ENCODE data around the gene NET1.
A peak's percentile ranks its signal among the peaks of the same experiment; 100 is the strongest.
"Not testable (repeated sequence)": the region's sequence is repeated elsewhere in the genome, so short reads cannot be mapped to it uniquely, and the experiment has no call there.

Gene NET1

DNA sequence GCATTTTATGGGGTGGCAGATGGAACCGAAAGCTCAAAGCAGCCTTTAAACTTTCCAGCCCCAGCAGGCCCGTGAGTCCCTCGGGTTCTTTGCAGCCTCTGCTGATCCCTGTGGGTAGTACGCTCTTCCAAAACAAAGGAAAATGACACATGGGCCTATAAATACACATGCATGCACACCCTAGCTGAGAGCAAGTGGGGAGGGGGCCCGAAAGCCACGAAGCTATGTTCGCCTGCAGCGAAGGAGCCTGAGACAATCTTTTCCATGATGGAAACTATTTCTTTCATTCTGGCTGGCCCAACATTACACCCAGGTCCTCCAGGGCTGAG is 54.8 kb downstream of the NET1 start:
- H3K27ac ChIP-seq (ENCODE audit: low read depth, low read length) = no peak overlapping the region
- no peak overlapping the region; the same call in 1 of the 2 replicates for H3K9ac ChIP-seq (ENCODE audit: low read depth, low read length)
- peaks cover 21% of the 10 kb centered on the region for H3K4me1 ChIP-seq (ENCODE audit: insufficient read depth, low read length)
- H3K27me3 ChIP-seq (ENCODE audit: insufficient read depth, low read length) = no peaks in the 10 kb centered on the region
- peaks cover 16% of the 10 kb centered on the region for H3K9me3 ChIP-seq (ENCODE audit: insufficient read depth, low read depth, low read length)
- no peaks in the 10 kb centered on the region for H3K36me3 ChIP-seq (ENCODE audit: insufficient read depth, low read length)
- 73% methylated on average over 8 of the region's 8 CpGs for WGBS
- H3K4me3 ChIP-seq (ENCODE audit: low read length) = no peak overlapping the region

DNA sequence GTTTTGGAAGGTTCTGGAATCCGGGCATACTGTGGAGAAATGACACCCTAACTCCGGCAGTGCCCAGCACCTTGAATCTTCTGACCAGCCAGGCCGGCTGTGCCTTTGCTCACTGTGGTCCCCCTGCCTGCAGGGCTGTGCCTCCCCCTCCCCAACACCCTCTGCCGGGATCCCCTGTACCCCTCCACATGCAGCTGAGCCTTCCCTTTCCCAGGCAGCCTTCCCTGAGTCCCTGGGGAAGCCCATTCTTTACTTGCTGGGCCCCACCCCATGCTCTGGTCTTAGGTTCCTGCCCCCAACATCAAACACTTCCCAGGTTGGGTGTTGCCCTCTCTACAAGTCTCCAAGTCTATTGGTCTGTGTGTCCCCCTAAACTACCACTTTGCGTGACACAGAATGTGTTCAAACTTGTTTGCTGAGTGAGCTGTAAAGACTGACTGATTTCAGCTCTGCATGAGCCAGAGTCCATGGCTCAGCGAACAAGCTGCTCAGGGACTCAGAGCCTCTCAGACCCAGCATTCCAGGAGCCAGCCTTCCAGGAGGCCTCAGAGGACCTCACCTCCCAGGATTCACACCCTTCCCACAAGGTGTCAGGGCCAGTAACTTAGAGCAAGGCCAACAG is 55.4 kb downstream of the NET1 start:
- WGBS = 96% methylated on average over 6 of the region's 6 CpGs
- H3K4me1 ChIP-seq (ENCODE audit: insufficient read depth, low read length) = peaks cover 21% of the 10 kb centered on the region
- no peak overlapping the region for H3K4me3 ChIP-seq (ENCODE audit: low read length)
- no peaks in the 10 kb centered on the region for H3K27me3 ChIP-seq (ENCODE audit: insufficient read depth, low read length)
- H3K36me3 ChIP-seq (ENCODE audit: insufficient read depth, low read length) = no peaks in the 10 kb centered on the region
- H3K9me3 ChIP-seq (ENCODE audit: insufficient read depth, low read depth, low read length) = peaks cover 16% of the 10 kb centered on the region
- H3K9ac ChIP-seq (ENCODE audit: low read depth, low read length) = no peak overlapping the region
- no peak overlapping the region for H3K27ac ChIP-seq (ENCODE audit: low read depth, low read length)

DNA sequence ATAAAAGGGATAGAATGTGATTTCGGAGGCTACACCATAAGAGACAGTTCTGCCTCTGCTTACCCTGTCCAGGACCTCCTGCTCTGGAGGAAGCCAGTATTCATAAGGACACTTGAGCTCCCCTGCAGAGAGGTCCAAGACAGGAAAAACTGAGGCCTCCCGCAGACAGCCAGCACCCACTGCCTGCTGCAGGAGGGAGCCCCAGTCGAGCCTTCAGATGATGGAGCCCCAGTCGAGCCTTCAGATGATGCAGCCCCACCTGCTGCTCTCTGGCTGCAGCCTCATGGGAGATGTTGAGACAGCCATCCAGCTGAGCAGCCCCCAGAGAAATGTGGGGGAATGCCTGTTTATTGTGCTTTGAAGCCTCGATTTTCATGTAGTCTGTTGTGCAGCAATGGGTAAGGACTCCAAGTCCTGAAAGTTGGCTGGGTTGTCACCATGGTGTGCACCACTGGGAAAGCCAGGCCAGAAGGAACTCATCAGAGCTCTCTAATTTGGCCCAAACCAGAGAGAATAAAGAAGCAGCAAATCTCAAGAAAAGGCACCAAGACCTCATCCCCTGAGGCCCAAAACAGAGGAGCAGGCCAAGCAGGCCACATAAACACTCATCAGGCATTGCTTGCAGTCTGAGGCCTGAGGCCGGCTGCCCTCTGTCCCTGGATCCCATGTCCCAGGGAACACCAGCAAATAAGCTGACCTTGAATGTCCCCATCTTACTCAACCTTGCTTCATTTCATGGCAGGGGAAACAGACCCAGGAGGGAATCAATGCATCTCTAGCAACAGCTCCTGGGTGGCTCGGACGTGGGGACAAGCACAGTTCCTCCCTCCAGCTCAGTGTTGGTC is 56.1 kb downstream of the NET1 start:
- no peaks in the 10 kb centered on the region for H3K27me3 ChIP-seq (ENCODE audit: insufficient read depth, low read length)
- H3K4me1 ChIP-seq (ENCODE audit: insufficient read depth, low read length) = peaks cover 21% of the 10 kb centered on the region
- H3K36me3 ChIP-seq (ENCODE audit: insufficient read depth, low read length) = no peaks in the 10 kb centered on the region
- 93% methylated on average over 8 of the region's 8 CpGs for WGBS
- H3K4me3 ChIP-seq (ENCODE audit: low read length) = no peak overlapping the region
- no peak overlapping the region for H3K9ac ChIP-seq (ENCODE audit: low read depth, low read length)
- H3K27ac ChIP-seq (ENCODE audit: low read depth, low read length) = no peak overlapping the region
- peaks cover 16% of the 10 kb centered on the region for H3K9me3 ChIP-seq (ENCODE audit: insufficient read depth, low read depth, low read length)

DNA sequence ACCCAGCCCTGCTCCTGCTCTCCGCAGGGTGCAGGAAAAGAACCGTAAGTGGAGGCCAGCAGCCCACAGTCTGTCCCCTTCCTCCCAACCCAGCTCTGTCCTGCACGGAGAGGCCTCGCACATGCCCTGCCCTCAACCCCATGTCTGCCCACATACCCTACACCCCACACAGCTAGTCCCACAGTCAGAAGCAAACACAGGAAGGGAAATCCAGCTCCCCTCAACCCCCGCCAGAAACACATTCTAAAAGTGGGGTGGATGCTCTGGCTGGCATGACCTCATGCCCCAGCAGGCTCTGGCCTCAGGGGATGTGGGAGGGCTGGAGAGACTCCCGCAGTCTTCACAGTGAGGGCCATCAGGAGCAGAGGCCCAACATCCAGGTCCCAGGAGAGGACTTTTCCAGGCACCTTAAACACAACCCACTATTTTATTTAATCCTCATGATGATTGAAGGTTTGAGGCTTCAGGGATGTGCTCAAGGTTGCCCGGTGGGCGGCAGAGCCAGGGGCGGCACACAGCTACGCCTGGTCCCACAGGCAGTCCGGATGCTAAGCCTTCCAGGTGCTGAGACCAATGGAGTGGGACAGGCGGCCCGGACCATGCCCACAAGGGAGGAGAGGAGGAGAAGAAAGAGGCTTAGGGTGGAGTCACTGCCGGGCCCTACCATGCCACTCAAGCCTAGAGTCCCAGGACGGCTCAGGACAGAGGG is 57.1 kb downstream of the NET1 start:
- WGBS = 79% methylated on average over 15 of the region's 15 CpGs
- H3K4me3 ChIP-seq (ENCODE audit: low read length) = no peak overlapping the region
- peaks cover 21% of the 10 kb centered on the region for H3K4me1 ChIP-seq (ENCODE audit: insufficient read depth, low read length)
- H3K27ac ChIP-seq (ENCODE audit: low read depth, low read length) = no peak overlapping the region
- peaks cover 16% of the 10 kb centered on the region for H3K9me3 ChIP-seq (ENCODE audit: insufficient read depth, low read depth, low read length)
- H3K27me3 ChIP-seq (ENCODE audit: insufficient read depth, low read length) = no peaks in the 10 kb centered on the region
- H3K36me3 ChIP-seq (ENCODE audit: insufficient read depth, low read length) = no peaks in the 10 kb centered on the region
- no peak overlapping the region for H3K9ac ChIP-seq (ENCODE audit: low read depth, low read length)

DNA sequence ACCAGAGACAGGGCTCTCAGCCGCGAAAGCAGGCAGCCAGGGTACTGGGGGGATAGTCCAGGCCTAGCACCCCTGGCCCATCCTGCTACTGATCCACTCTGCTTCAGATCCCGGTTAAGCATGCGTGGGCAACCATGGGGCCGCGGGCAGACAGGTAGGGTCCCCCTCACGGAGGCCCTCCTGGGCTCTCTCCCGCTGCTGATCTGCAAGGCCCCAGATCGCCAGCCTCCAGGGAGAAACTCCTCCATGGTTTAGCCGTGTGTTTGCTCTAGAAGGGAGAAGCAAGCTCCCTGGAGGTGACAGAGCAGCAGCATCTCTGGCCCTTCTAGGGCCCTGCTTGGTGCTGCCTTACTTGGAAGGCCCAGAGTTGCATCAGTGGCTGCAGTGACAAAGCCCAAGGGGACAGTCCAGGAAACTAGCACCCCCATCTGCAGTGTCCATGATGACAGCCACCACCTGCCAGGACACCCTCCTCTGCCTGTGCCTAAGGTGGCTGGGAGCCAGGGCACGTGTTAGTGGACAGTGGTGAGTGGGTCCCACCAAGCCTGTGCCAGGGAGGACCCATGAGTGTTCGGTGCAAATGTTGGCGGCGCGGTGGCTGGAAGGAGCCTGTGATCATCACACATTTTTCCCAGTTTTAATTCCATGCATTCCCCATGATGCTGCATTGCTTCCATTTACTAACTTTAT is 57.9 kb downstream of the NET1 start:
- peaks cover 21% of the 10 kb centered on the region for H3K4me1 ChIP-seq (ENCODE audit: insufficient read depth, low read length)
- no peak overlapping the region for H3K27ac ChIP-seq (ENCODE audit: low read depth, low read length)
- no peak overlapping the region for H3K9ac ChIP-seq (ENCODE audit: low read depth, low read length)
- H3K9me3 ChIP-seq (ENCODE audit: insufficient read depth, low read depth, low read length) = peaks cover 16% of the 10 kb centered on the region
- 96% methylated on average over 15 of the region's 15 CpGs for WGBS
- no peaks in the 10 kb centered on the region for H3K36me3 ChIP-seq (ENCODE audit: insufficient read depth, low read length)
- H3K4me3 ChIP-seq (ENCODE audit: low read length) = no peak overlapping the region
- no peaks in the 10 kb centered on the region for H3K27me3 ChIP-seq (ENCODE audit: insufficient read depth, low read length)

DNA sequence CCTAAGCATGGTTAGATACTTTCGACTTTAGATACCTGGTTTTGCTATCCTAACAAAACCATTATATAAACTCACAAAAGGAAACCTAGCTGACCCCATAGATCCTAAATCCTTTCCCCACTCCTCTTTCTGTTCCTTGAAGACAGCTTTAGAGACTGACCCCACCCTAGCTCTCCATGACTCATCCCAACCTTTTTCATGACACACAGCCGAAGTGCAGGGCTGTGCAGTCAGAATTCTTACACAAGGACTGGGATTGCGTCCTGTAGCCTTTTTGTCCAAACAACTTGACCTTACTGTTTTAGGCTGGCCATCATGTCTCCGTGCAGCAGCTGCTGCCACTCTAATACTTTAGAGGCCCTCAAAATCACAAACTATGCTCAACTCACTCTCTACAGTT is 62.3 kb downstream of the NET1 start:
- H3K27ac ChIP-seq (ENCODE audit: low read depth, low read length) = not testable (repeated sequence)

DNA sequence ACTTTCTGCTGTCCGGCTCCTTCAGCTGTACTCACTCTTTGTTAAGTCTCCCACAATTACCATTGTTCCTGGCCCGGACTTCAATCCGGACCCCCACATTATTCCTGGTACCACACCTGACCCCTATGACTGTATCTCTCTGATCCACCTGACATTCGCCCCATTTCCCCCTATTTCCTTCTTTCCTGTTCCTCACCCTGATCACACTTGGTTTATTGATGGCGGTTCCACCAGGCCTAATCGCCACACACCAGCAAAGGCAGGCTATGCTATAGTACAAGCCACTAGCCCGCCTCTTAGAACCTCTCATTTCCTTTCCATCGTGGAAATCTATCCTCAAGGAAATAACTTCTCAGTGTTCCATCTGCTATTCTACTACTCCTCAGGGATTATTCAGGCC is 62.7 kb downstream of the NET1 start:
- peaks cover 19% of the 10 kb centered on the region for H3K4me1 ChIP-seq (ENCODE audit: insufficient read depth, low read length)
- H3K27ac ChIP-seq (ENCODE audit: low read depth, low read length); H3K4me3 ChIP-seq (ENCODE audit: low read length); H3K9ac ChIP-seq (ENCODE audit: low read depth, low read length); H3K27me3 ChIP-seq (ENCODE audit: insufficient read depth, low read length); H3K9me3 ChIP-seq (ENCODE audit: insufficient read depth, low read depth, low read length); H3K36me3 ChIP-seq (ENCODE audit: insufficient read depth, low read length): not testable (repeated sequence)
- 91% methylated on average over 5 of the region's 8 CpGs for WGBS

More for the DNA sequence above, 62.3 kb downstream of the NET1 start:
- not testable (repeated sequence) for H3K27me3 ChIP-seq (ENCODE audit: insufficient read depth, low read length); H3K36me3 ChIP-seq (ENCODE audit: insufficient read depth, low read length); H3K9ac ChIP-seq (ENCODE audit: low read depth, low read length); H3K4me3 ChIP-seq (ENCODE audit: low read length); H3K9me3 ChIP-seq (ENCODE audit: insufficient read depth, low read depth, low read length)
- peaks cover 19% of the 10 kb centered on the region for H3K4me1 ChIP-seq (ENCODE audit: insufficient read depth, low read length)
- WGBS = 95% methylated on average over 4 of the region's 4 CpGs

DNA sequence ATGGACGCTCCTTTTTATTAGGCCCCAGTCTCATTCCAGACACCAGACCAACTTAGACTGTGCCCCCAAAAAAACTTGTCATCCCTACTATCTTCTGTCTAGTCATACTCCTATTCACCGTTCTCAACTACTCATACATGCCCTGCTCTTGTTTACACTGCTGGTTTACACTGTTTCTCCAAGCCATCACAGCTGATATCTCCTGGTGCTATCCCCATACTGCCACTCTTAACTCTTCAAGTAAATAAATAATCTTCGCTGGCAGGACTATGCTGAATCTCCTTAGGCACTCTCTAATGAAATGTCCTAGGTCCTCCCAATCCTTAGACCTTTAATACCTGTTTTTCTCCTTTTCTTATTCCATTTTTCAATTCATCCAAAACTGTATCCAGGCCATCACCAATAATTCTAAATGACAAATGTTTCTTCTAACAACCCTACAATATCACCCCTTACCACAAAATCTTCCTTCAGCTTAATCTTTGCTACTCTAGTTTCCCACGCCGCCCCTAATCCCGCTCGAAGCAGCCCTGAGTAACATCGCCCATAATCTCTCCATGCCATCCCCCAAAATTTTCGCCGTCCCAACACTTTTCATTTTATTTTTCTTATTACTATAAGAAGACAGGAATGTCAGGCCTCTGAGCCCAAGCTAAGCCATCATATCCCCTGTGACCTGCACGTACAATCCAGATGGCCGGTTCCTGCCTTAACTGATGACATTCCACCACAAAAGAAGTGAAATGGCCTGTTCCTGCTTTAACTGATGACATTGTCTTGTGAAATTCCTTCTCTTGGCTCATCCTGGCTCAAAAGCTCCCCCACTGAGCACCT is 63.8 kb downstream of the NET1 start:
- peaks cover 19% of the 10 kb centered on the region for H3K4me1 ChIP-seq (ENCODE audit: insufficient read depth, low read length)
- not testable (repeated sequence) for H3K27ac ChIP-seq (ENCODE audit: low read depth, low read length); H3K27me3 ChIP-seq (ENCODE audit: insufficient read depth, low read length); H3K9ac ChIP-seq (ENCODE audit: low read depth, low read length); H3K36me3 ChIP-seq (ENCODE audit: insufficient read depth, low read length); H3K4me3 ChIP-seq (ENCODE audit: low read length); H3K9me3 ChIP-seq (ENCODE audit: insufficient read depth, low read depth, low read length)
- 69% methylated on average over 12 of the region's 12 CpGs for WGBS

DNA sequence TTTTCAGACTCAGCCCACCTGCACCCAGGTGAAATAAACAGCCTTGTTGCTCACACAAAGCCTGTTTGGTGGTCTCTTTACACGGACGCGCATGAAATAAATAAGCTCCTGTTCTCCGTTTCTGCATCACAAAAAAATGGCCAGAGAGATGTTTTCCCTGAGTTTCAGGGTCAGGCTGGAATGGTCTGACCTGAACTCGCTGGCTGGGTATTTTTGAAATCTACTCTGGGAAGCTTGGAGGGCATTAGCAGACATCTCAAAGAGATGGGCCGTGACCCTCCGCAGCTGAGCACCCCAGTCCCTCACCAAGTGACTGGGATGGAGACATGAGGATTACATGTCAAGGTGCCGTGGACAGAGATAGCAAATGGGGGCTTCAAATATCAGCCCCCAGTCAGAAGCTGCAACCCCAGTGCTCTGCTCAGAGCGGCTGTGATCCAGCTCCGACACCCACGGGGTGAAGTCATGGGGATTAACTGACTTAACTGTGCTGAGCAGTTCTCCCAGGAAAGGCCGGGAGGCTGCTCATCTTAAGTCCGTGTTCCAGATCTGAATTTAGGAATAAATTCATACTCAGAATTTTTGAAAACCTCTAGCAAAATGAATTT is 64.7 kb downstream of the NET1 start:
- no peaks in the 10 kb centered on the region for H3K27me3 ChIP-seq (ENCODE audit: insufficient read depth, low read length)
- H3K27ac ChIP-seq (ENCODE audit: low read depth, low read length) = peak overlapping the region; percentile 85
- no peaks in the 10 kb centered on the region for H3K36me3 ChIP-seq (ENCODE audit: insufficient read depth, low read length)
- 50% methylated on average over 13 of the region's 13 CpGs for WGBS
- peaks cover 19% of the 10 kb centered on the region for H3K4me1 ChIP-seq (ENCODE audit: insufficient read depth, low read length)
- no peaks in the 10 kb centered on the region for H3K9me3 ChIP-seq (ENCODE audit: insufficient read depth, low read depth, low read length)
- H3K4me3 ChIP-seq (ENCODE audit: low read length) = no peak overlapping the region
- H3K9ac ChIP-seq (ENCODE audit: low read depth, low read length) = peak overlapping the region; percentile 64

DNA sequence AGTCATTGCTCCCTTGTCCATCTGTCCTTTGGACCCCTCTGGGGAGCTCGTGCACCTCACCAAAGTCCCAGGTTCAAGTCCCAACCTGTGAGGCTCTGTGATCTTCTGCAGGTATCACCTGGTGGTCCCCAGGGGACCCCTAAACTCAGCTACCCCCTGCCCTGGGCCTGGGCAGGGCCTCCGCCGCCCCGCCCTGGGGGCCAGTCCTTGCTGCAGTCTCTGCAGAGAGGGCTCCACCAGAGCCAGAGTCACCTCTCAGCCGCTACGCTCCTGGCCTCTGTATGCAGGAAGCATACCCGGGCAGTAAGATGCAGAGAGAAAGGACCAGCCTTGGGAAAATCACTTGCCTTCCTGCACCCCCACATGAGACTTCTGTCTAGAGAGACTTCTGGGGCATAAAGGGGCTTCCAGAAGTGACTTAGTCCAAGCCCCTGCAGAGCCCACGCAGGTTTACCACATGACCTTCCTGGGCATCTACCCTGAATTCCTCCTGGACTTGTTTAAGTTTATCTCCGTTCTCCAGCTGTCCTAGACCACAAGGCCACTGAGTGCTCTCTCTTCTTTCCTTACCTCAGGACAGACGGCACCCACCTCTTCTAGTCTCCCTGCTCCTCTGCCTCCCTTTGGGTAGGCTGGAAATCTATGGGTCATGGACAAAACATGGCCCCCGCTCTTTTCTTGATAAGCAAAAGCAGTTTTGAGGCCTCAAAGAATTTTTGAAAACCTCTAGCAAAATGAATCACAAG is 65.8 kb downstream of the NET1 start:
- Histone ChIP-seq H3K9ac (ENCODE audit: low read depth, low read length) (no peak overlapping the region), H3K27me3 (ENCODE audit: insufficient read depth, low read length) (no peaks in the 10 kb centered on the region), H3K4me3 (ENCODE audit: low read length) (no peak overlapping the region), H3K9me3 (ENCODE audit: insufficient read depth, low read depth, low read length) (no peaks in the 10 kb centered on the region), H3K4me1 (ENCODE audit: insufficient read depth, low read length) (peaks cover 19% of the 10 kb centered on the region), H3K36me3 (ENCODE audit: insufficient read depth, low read length) (no peaks in the 10 kb centered on the region), H3K27ac (ENCODE audit: low read depth, low read length) (no peak overlapping the region)
- 96% methylated on average over 11 of the region's 11 CpGs for WGBS
